ENCODE measurements around the gene PRKACB. TPM values are rescaled to one million over a fixed set of nuclear protein-coding genes. Genes with fewer than 3 reads are reported as not detected.

PRKACB gene
- total RNA-seq, 3 donors from 2014 or later (not counting 1 experiment from before 2014, with no cell fraction given), result 111 to 148 (median 140) TPM

DNA sequence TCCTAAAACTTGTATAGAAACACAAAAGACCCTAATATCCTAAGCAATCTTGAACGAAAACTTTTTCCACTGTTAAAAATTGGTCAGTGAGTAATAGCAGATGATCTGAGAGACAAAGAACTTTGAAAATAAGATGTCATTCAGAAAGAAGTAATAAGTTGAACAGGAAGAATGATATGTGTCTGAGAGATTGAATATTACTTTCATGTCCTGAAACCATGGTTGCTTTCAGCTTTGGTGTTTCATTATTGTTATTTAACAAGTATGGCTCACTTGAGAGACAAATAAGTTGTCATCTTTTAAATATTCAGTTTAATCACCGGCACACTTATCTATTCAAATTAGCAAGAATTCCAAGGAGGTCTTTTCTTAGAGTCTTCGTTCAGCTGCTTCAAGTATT, 11.4 kb downstream of the PRKACB start:
- no peak overlapping the region for H3K4me3 Mint-ChIP-seq

DNA sequence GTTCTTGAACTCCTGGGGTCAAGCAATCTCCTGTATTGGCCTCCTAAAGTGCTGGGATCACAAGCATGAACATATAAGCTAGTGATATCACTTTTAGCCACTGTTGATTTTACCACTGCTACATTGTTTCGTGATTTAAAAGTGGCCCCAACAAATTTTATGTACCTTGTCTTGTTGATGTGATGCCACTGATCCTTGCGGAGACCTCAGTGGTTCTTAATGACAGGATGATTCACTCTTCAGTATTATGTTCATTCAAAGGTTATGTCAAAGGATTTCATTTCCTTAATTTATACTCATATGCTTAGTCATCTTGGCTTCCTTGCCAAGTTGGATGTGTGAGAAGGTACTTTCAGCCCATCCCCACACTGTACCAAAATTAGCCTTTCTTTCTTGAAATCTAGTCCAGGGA, 12.1 kb downstream of the PRKACB start:
- Histone ChIP-seq H3K4me3 (ENCODE audit: low read length) (no peak overlapping the region), H3K27me3 (ENCODE audit: control insufficient read depth, insufficient read depth, low read length) (no peaks in the 10 kb centered on the region), H3K4me1 (ENCODE audit: control insufficient read depth, insufficient read depth, low read length) (peaks cover 9% of the 10 kb centered on the region), H3K27ac (ENCODE audit: low read length) (no peak overlapping the region), H3K9me3 (ENCODE audit: control insufficient read depth, insufficient read depth, low read length) (no peaks in the 10 kb centered on the region), H3K36me3 (ENCODE audit: control insufficient read depth, insufficient read depth, low read length) (peaks cover 3% of the 10 kb centered on the region)
- Mint-ChIP-seq H3K27me3 (ENCODE audit: low read depth in 2 of 2) (no peaks in the 10 kb centered on the region), H3K36me3 (no peaks in the 10 kb centered on the region), H3K9me3 (no peaks in the 10 kb centered on the region), H3K4me3 (peak overlapping the region; percentile 10), H3K27ac (peak overlapping the region; percentile 78 to 80), H3K4me1 (peaks cover 88 to 92% of the 10 kb centered on the region in 2 donors)
- WGBS (ENCODE audit: insufficient coverage), result 50% methylated on average over 1 of the region's 2 CpGs
- peak; percentile 62 to 84 (median 64) for ATAC-seq
- TF ChIP-seq, protein P1, sequence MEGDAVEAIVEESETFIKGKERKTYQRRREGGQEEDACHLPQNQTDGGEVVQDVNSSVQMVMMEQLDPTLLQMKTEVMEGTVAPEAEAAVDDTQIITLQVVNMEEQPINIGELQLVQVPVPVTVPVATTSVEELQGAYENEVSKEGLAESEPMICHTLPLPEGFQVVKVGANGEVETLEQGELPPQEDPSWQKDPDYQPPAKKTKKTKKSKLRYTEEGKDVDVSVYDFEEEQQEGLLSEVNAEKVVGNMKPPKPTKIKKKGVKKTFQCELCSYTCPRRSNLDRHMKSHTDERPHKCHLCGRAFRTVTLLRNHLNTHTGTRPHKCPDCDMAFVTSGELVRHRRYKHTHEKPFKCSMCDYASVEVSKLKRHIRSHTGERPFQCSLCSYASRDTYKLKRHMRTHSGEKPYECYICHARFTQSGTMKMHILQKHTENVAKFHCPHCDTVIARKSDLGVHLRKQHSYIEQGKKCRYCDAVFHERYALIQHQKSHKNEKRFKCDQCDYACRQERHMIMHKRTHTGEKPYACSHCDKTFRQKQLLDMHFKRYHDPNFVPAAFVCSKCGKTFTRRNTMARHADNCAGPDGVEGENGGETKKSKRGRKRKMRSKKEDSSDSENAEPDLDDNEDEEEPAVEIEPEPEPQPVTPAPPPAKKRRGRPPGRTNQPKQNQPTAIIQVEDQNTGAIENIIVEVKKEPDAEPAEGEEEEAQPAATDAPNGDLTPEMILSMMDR (IDR thresholded peaks at IDR 0.05), result no peak
- intact Hi-C loops (cut with micrococcal nuclease), result no loop called here
- peak in 1 of 2 donors; percentile 36 for DNase-seq

More for the DNA sequence above, 11.4 kb downstream of the PRKACB start:
- H3K27me3 Mint-ChIP-seq (ENCODE audit: low read depth in 2 of 2), result no peaks in the 10 kb centered on the region
- H3K4me3 ChIP-seq (ENCODE audit: low read length), result no peak overlapping the region
- ATAC-seq (no peak), DNase-seq (no peak)
- no peaks in the 10 kb centered on the region for H3K27me3 ChIP-seq (ENCODE audit: control insufficient read depth, insufficient read depth, low read length)
- peaks cover 12% of the 10 kb centered on the region for H3K4me1 ChIP-seq (ENCODE audit: control insufficient read depth, insufficient read depth, low read length)
- H3K36me3 Mint-ChIP-seq, result no peaks in the 10 kb centered on the region
- H3K9me3 Mint-ChIP-seq, result no peaks in the 10 kb centered on the region
- H3K27ac Mint-ChIP-seq, result peak overlapping the region; percentile 78 to 80
- H3K27ac ChIP-seq (ENCODE audit: low read length), result no peak overlapping the region
- intact Hi-C loops (cut with micrococcal nuclease), result no loop called here
- H3K4me1 Mint-ChIP-seq, result peaks cover 88 to 94% of the 10 kb centered on the region in 2 donors
- 68% methylated on average over 2 of the region's 3 CpGs for WGBS (ENCODE audit: insufficient coverage)
- H3K9me3 ChIP-seq (ENCODE audit: control insufficient read depth, insufficient read depth, low read length), result no peaks in the 10 kb centered on the region
- TF ChIP-seq, protein P1 (IDR thresholded peaks at IDR 0.05), result no peak
- peaks cover 3% of the 10 kb centered on the region for H3K36me3 ChIP-seq (ENCODE audit: control insufficient read depth, insufficient read depth, low read length)

DNA sequence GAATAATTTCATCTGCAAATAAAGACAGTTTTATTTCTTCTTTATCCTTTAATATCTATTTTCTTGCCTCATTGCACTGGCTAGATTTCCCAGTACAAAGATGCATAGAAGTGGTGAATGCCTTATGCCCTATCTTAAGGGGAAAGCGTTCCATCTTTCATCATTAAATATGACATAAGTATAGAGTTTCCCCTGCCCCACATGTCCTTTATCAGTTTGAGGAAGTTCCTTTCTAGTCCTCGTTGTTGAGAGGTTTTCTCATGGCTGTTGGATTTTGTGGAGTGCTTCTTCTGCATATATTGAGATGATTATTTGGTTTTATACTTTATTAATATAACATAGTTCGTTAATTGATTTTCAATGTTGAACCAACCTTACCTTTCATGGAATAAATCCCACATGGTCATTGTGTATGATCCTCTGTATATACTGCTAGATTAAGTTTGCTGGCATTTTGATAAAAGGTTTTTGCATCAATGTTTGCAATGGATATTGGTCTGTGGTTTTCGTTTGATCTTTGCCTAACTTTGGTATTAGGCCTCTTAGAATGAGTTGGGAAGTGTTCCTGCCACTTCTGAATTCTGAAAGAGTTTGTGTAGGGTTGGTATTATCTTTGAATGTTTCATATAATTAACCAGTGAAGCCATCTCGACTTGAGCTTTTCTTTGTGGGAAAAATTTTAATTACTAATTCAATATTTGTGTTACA, 15.6 kb downstream of the PRKACB start:
- H3K36me3 ChIP-seq (ENCODE audit: control insufficient read depth, insufficient read depth, low read length), result no peaks in the 10 kb centered on the region
- Mint-ChIP-seq H3K27me3 (ENCODE audit: low read depth in 2 of 2) (no peaks in the 10 kb centered on the region), H3K27ac (peak overlapping the region; percentile 48 to 68), H3K4me3 (no peak overlapping the region), H3K36me3 (no peaks in the 10 kb centered on the region), H3K4me1 (peaks cover 84 to 90% of the 10 kb centered on the region in 2 donors), H3K9me3 (no peaks in the 10 kb centered on the region)
- ATAC-seq, result no peak
- no peak overlapping the region for H3K27ac ChIP-seq (ENCODE audit: low read length)
- no peak for DNase-seq
- TF ChIP-seq, protein P1 (IDR thresholded peaks at IDR 0.05), result no peak
- H3K4me1 ChIP-seq (ENCODE audit: control insufficient read depth, insufficient read depth, low read length), result peaks cover 11% of the 10 kb centered on the region
- no peak overlapping the region for H3K4me3 ChIP-seq (ENCODE audit: low read length)
- no peaks in the 10 kb centered on the region for H3K9me3 ChIP-seq (ENCODE audit: control insufficient read depth, insufficient read depth, low read length)
- intact Hi-C loops (cut with micrococcal nuclease), result no loop called here
- H3K27me3 ChIP-seq (ENCODE audit: control insufficient read depth, insufficient read depth, low read length), result no peaks in the 10 kb centered on the region
- WGBS (ENCODE audit: insufficient coverage), result 70% methylated on average over 1 of the region's 5 CpGs
